Endothelial cell of hepatic sinusoid (primary cell): ENCODE results near the gene PDXK.

Source experiments
- in situ Hi-C: cut with HindIII; loops from 2 replicates; pipeline ENCODE4 v1.10.0; 2017; ENCODE audit warnings: low sequenced_read_pairs

Gene PDXK

DNA sequence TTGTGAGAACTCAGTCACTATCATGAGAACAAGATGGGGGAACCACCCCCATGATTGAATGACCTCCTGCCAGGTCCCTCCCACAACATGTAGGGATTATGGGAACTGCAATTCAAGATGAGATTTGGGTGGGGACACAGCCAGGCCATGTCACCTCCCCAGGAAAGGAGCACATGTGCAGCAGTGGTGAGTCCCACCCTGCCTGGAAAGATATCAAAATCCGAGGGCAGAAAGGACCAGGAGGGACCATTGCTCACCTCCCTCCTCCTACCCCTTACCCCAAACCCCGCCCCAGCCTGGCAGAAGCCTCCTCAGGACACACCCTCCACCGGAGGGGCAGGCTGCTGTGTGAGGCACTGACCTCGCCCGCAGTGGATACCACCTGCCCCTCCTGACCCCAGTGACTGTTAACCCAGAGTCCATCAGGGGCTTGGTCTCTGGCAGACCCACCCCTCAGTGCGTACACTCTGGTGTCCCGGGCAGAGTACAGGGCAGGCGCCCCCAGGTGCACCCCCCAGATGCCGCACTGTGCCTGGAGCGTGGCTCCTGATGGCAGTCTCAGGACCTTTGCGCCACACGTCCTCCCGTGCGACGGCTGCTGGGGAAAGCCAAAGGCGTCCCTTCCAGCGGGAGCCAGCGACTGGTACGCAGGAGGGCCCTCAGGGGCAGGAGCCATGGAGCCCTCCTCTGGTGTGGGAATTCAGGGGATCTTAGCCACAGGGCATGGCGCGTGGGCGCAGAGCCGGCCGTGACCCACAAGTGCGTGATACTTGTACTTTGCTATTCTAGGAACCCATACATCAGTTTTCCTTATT lies 20.9 kb downstream of the PDXK start:
- in situ Hi-C loops = loop anchor here (5.0 kb wide), 1 partner anchor 32 kb away; no protein-coding TSS in a partner anchor

GRCh38 chr21:43740497-43741156 lies 21.7 kb downstream of the PDXK start:
- in situ Hi-C loops = no loop called here

DNA sequence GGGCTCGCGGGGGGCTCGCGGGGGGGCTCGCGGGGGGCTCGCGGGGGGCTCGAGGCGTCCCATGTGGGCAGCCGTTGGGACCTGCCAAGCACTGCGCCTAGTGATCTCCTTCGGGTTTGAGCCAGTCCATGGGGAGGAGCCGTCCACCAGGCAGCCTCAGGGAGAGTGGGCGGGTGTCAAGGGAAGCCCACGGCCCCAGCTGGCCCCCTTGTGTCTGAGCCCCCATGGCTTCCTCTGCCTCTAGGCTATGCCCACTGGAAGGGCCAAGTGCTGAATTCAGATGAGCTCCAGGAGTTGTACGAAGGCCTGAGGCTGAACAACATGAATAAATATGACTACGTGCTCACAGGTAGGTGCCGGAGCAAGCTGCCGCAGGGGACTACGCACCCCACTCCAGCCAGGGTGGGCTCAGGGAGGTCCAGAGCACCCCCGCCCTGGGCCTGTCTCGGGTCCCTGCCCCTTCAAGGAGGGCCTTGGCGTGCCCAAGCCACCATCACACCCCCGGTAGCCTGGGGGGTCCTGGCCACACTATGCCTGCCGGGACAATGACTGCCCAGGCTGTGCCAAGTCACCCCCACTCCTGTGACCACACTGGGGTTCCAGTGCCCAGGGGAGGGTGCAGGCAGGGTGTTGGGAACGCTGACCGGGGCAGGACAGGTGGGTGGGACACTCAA lies 22.6 kb downstream of the PDXK start:
- in situ Hi-C loops = no loop called here

- in situ Hi-C loops = no loop called here
These were observed 25.0 kb downstream of the PDXK start for GRCh38 chr21:43743947-43744346.

DNA sequence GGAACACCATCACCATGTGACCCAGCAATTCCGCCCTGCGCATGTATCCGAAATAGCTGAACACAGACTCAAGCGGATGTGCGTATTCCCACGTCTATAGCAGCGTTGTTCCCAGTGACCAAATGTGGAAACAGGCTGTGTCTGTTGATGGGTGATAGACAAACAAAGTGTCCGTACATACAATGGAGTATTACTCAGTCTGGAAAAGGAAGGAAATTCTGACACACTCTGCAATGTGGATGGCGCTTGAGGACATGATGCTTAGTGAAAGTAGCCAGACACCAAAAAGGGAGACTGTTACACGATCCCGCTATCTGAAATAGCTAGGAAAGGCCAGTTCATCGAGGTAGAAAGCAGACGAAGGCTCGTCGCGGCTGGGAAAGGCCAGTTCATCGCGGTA lies 25.8 kb downstream of the PDXK start:
- in situ Hi-C loops = no loop called here

DNA sequence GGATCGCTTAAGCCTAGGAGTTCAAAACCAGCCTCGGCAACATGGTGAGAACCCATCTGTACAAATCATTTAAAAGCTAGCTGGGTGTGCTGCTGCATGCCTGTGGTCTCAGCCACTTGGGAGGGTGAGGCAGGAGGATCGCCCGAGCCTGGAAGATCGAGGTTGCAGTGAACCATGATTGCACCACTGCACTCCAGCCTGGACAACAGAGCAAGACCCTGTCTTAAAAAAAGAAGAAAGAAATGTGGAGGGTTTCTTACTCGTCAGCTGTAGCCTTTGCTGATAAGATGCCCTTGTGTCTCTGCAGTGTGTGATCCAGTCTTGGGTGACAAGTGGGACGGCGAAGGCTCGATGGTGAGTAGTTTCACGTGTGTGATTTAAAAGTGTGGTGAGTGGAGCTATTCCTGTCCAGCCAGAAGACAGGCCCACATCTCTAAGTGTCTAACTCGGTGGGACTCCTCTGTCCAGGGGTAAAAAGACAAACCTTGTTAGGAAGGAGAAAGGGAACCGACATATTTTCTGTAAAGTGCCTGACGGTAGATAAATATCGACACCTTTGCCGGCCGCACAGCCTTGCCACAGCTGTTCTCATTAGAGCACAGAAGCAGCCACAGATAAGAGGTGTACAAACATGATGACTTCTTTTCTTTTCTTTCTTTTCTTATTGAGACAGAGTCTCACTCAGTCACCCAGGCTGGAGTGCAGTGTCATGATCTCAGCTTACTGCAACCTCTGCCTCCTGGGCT lies 27.0 kb downstream of the PDXK start:
- in situ Hi-C loops = no loop called here

DNA sequence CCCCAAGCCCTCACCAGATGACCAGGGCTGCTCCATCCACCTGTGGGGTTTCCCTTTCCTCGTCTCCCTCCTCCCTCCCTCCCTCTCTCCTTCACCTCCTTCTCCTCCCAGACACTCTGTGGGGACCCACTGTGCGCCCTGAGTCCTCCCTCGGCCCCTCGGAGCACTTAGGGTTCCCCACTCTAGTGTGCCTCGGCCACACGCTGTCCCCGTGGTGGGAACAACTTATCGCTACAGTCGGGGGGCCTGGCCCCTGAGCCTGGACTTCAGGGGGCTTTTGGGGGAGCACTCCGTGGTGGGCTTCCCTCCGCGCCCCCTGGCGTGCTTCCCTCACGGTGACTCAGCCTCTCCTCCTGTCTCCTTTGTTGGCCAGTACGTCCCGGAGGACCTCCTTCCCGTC lies 29.7 kb downstream of the PDXK start:
- in situ Hi-C loops = no loop called here

GRCh38 chr21:43749651-43750262 lies 30.8 kb downstream of the PDXK start:
- in situ Hi-C loops = no loop called here

- in situ Hi-C loops = no loop called here
These were observed 31.6 kb downstream of the PDXK start for GRCh38 chr21:43750339-43751033.

GRCh38 chr21:43751955-43752591 lies 33.1 kb downstream of the PDXK start:
- in situ Hi-C loops = no loop called here

- in situ Hi-C loops = no loop called here
These were observed 34.0 kb downstream of the PDXK start for GRCh38 chr21:43752758-43753438.

GRCh38 chr21:43753439-43753799 lies 34.5 kb downstream of the PDXK start:
- in situ Hi-C loops = no loop called here

GRCh38 chr21:43754948-43755781 lies 36.2 kb downstream of the PDXK start:
- in situ Hi-C loops = no loop called here

DNA sequence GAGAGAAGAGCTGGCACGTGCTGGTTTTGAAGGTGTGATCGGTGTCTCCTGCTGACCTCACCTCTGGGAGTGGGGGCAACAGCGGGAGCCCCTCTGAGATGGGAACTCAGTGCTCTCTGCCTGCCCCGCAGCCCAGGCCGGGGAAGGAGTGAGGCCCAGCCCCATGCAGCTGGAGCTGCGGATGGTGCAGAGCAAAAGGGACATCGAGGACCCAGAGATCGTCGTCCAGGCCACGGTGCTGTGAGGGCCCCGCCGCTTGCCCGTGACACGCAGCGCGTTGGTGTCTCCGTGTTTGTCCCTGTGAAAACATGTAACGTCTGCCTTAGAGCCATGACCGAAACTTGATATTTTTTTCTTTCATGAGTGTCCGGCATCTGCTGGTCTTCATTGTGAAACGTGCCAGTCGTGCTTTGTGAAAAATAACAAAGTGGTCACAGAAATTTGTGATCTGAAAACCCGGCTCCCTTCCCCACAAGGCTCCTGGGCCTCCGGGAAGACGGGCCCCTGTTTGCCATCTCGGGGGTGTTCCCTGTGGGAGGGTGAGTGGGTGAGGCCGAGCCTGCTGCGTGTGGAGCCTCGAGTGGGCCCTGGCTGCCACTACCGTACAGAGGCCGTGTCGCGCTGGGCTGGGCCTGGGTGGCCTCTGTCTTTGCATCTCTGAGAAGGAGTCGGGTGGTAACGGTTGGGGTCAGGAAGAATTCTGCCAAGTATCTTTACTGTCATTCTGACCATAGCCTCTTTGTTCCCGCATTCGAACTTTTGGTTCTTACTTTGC lies 37.1 kb downstream of the PDXK start:
- in situ Hi-C loops = no loop called here

GRCh38 chr21:43757601-43758000 lies 38.7 kb downstream of the PDXK start:
- in situ Hi-C loops = no loop called here

DNA sequence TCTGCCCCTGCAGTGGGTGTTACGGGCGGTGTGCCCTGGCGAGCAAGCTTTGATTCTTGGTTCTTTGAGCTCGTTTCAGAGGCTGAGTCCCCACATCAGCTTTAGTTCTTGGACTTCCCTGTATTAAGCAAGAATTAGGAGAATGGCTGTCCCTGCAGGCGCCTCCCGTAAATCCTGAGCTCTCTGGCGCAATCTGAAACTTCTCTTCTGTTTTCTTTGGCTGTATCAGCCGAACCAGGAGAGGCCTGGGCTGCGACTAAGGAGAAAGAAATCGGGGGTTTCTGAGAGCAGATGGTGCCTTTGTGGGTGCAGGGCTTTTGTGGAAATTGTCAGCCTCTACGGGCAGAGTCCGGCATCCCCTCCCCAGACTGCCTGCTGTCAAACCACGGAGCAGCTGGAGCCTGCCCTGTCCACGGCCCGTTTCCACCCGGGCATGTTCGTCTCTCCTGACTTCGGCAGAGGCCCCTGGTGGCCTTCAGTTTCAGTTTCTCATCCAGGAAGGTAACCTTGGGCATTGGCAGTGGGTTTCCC lies 39.2 kb downstream of the PDXK start:
- in situ Hi-C loops = no loop called here

GRCh38 chr21:43758811-43759210 lies 39.9 kb downstream of the PDXK start:
- in situ Hi-C loops = no loop called here
